Stimulated activated CD8-positive, alpha-beta memory T cell treated with anti-CD3 and anti-CD28 coated beads, Interleukin-2, amount 100 ng/mL, for 48 hours (primary cell): Measurements from ENCODE around the gene STKLD1.
"Not testable (repeated sequence)": the region's sequence is repeated elsewhere in the genome, so short reads cannot be mapped to it uniquely, and the experiment has no call there.

Source experiments
- DNase-seq, 2 donors: peaks; one replicate each; pipeline ENCODE4 v3.0.0-alpha.2; 2020; ENCODE audit warnings: low read depth in 2 of 2

STKLD1 gene

GRCh38 chr9:133443982-133444381 lies 67.8 kb downstream of the STKLD1 start:
- DNase-seq: no peak

- no peak for DNase-seq
Observed at GRCh38 chr9:133445293-133445969, 69.3 kb downstream of the STKLD1 start.

GRCh38 chr9:133448487-133448972 lies 72.4 kb downstream of the STKLD1 start:
- DNase-seq: no peak

GRCh38 chr9:133449760-133450159 lies 73.6 kb downstream of the STKLD1 start:
- no peak for DNase-seq

DNA sequence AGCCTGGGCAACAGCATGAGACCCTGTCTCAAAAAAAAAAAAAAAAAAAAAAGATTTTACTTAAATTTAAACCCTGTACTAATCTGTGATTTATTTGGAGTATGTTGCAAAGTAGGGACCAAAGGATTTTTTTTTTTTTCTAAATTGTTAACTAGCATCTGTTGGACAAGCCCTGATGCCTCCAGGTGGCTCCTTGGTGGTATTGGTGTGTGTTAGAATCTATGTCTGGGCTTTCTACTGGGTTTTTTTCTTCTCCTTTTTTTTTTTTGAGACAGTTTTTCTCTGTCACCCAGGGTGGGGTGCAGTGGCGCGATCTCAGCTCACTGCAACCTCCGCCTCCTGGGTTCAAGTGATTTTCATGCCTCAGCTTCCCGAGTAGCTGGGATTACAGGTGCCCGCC lies 75.7 kb downstream of the STKLD1 start:
- not testable (repeated sequence) for DNase-seq

DNA sequence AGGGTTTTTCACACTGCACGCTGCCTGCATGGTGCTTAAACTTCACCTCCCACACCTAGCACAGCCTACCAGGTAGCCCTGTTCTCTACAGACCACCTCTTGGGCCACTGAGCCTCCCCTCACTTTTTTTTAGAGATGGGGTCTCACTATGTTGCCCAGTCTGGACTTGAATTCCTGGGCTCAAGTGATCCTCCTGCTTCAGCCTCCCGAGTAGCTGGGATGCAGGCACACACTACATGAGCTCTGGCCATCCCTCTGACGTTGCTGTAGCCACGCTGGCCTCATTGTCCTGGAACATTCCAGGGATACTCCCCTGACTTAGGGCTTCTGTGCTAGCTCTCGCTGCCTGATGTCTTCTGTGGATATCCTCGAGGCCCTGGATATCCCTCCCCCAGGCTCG lies 76.4 kb downstream of the STKLD1 start:
- no peak for DNase-seq

DNA sequence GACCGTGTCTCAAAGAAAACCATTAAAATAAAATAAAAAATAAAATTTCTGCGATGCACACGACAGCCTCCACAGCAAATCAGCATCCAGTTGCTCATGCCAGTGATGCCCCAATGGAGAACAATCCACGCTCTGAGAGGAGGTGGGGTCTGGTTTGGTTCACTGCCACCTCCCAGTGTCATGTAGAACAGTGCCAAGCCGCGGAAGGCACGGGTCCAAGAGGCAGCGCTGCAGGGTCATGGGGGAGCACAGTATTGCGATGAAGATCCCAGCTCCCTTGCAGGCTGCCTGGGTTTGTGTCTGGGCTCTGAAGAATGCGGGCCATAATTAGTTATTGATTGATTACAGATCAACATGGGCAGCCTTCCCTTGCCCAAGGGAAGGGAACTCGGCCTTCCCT lies 77.5 kb downstream of the STKLD1 start:
- DNase-seq: no peak

- DNase-seq: no peak
Observed at GRCh38 chr9:133454325-133454724, 78.2 kb downstream of the STKLD1 start.

GRCh38 chr9:133454943-133455673 lies 78.9 kb downstream of the STKLD1 start:
- no peak for DNase-seq
